Cardiac fibroblast (primary cell): Measurements from ENCODE around the gene RCVRN.

ENCODE experiments used
- DNase-seq, 2 donors: peaks; one replicate each; pipeline versions ENCODE4 v3.0.0 to v3.0.0-alpha.2; 2010; ENCODE audit warnings: low read depth in 2 of 2
- H3K4me3 ChIP-seq, 2 donors: replicated peaks in 1 of 2; 1 replicate in 1 of 2; 2 replicates in 1 of 2; pipeline ENCODE4 v1.5.1; 2011; ENCODE audit warnings: low read depth in 2 of 2, low read length in 2 of 2, mild to moderate bottlenecking in 2 of 2, moderate library complexity in 1 of 2
- CTCF ChIP-seq: IDR thresholded peaks from one replicate; pipeline ENCODE4 v1.5.1; 2011; ENCODE audit warnings: low read depth, mild to moderate bottlenecking, low read length, inconsistent platforms

Gene RCVRN

GRCh38 chr17:9935408-9935807, 30.3 kb upstream of the RCVRN start:
- TF ChIP-seq CTCF: no peak
- DNase-seq: peak in 1 of 2 donors; percentile 14
- H3K4me3 ChIP-seq: no peak overlapping the region

- TF ChIP-seq CTCF: no peak
- H3K4me3 ChIP-seq: no peak overlapping the region
Measured at GRCh38 chr17:9934331-9934730, 29.3 kb upstream of the RCVRN start.

GRCh38 chr17:9932491-9932890, 27.4 kb upstream of the RCVRN start:
- no peak for TF ChIP-seq CTCF
- no peak overlapping the region for H3K4me3 ChIP-seq
- peak in 1 of 2 donors; percentile 28 for DNase-seq

More at GRCh38 chr17:9934331-9934730, 29.3 kb upstream of the RCVRN start:
- no peak for DNase-seq

- no peak for DNase-seq
- H3K4me3 ChIP-seq: no peak overlapping the region
- TF ChIP-seq CTCF: no peak
Measured at GRCh38 chr17:9931144-9931741, 26.2 kb upstream of the RCVRN start.

GRCh38 chr17:9929871-9930270, 24.8 kb upstream of the RCVRN start:
- no peak for TF ChIP-seq CTCF

GRCh38 chr17:9928601-9929333, 23.7 kb upstream of the RCVRN start:
- peak; percentile 49 for TF ChIP-seq CTCF
- no peak overlapping the region for H3K4me3 ChIP-seq
- peak; percentile 63 to 86 for DNase-seq

More at GRCh38 chr17:9929871-9930270, 24.8 kb upstream of the RCVRN start:
- no peak overlapping the region for H3K4me3 ChIP-seq
- no peak for DNase-seq
